A673 (cell line): ENCODE measurements around the gene DHRS12. TPM values are rescaled to one million over a fixed set of nuclear protein-coding genes. Genes with fewer than 3 reads are reported as not detected.

ENCODE experiments used
- Bru-seq: library from RNA; stranded (reverse); fragments of 400-500 nt; gene quantifications from one replicate; lab custom pipeline; 2021; lab: Mats Ljungman, UMichigan
- BruChase-seq, 2 experiments: library from RNA; stranded (reverse); fragments of 400-500 nt; gene quantifications; one replicate each; lab custom pipeline; 2021; lab: Mats Ljungman, UMichigan
- BruUV-seq: library from RNA; stranded (reverse); fragments of 400-500 nt; replicated peaks from 2 replicates; lab custom pipeline; 2021; lab: Mats Ljungman, UMichigan
- CTCF ChIA-PET: fragments of 300-600 bp; sonication (Branson Sonifier 250); formaldehyde crosslinking; loops from one replicate; lab custom pipeline; 2022; ENCODE audit warnings: antibody characterized with exemption; lab: Charles Lee
- POLR2A ChIA-PET: fragments of 300-600 bp; sonication (Branson Sonifier 250); formaldehyde crosslinking; loops from one replicate; lab custom pipeline; 2022; ENCODE audit warnings: antibody characterized with exemption; ENCODE audit not compliant: low non-redundant PET; lab: Charles Lee
- DNase-seq: peaks from one replicate; pipeline ENCODE4 v3.0.0-alpha.2; 2015; ENCODE audit warnings: low spot score
- H3K27ac ChIP-seq: fragments of 200-600 bp; sonication (generic); 2 replicates; pipeline ENCODE4 v1.5.1; 2016; ENCODE audit warnings: mixed run types, low read depth, mild to moderate bottlenecking, mixed read lengths, antibody characterized with exemption, low read length; ENCODE audit not compliant: poor library complexity, severe bottlenecking
- H3K27me3 ChIP-seq: fragments of 200-600 bp; sonication (generic); replicated peaks from 2 replicates; pipeline ENCODE4 v1.6.1; 2017; ENCODE audit warnings: mixed run types, low read depth, mild to moderate bottlenecking, mixed read lengths, antibody characterized with exemption, low read length; ENCODE audit not compliant: insufficient read depth, poor library complexity
- H3K36me3 ChIP-seq: fragments of 200-600 bp; sonication (generic); 2 replicates; pipeline ENCODE4 v1.6.1; 2016; ENCODE audit warnings: mixed run types, mild to moderate bottlenecking, mixed read lengths, antibody characterized with exemption, low read length; ENCODE audit not compliant: insufficient read depth, poor library complexity, severe bottlenecking
- H3K4me1 ChIP-seq: fragments of 200-600 bp; sonication (generic); 2 replicates; pipeline ENCODE4 v1.6.1; 2017; ENCODE audit warnings: mixed run types, mild to moderate bottlenecking, mixed read lengths, antibody characterized with exemption, low read length; ENCODE audit not compliant: insufficient read depth, poor library complexity, severe bottlenecking
- H3K4me3 ChIP-seq: fragments of 200-600 bp; sonication (generic); 2 replicates; pipeline ENCODE4 v1.5.1; 2016; ENCODE audit warnings: low read depth, mixed run types, mild to moderate bottlenecking, mixed read lengths, low read length; ENCODE audit not compliant: poor library complexity, severe bottlenecking
- H3K9me3 ChIP-seq: fragments of 200-600 bp; sonication (generic); 2 replicates; pipeline ENCODE4 v1.6.1; 2016; ENCODE audit warnings: mixed run types, low read depth, mild to moderate bottlenecking, mixed read lengths, antibody characterized with exemption, low read length; ENCODE audit not compliant: poor library complexity, severe bottlenecking
- CTCF ChIP-seq: fragments of 300-800, 200-600 bp; sonication (generic); conservative IDR thresholded peaks from 2 replicates; pipeline ENCODE4 v1.5.1; 2017; ENCODE audit warnings: low read depth, mild to moderate bottlenecking, antibody characterized with exemption, low read length, moderate library complexity, mixed read lengths
- EZH2 ChIP-seq: fragments of 200-600 bp; sonication (generic); IDR thresholded peaks from 2 replicates; pipeline ENCODE4 v1.6.1; 2017; ENCODE audit warnings: borderline replicate concordance, low read depth, mild to moderate bottlenecking, mixed read lengths, antibody characterized with exemption, low read length; ENCODE audit not compliant: poor library complexity, severe bottlenecking
- intact Hi-C: fragments of 100-400 bp; cut with micrococcal nuclease; formaldehyde crosslinking; loops from one replicate; pipeline ENCODE4 v1.10.0; 2022; ENCODE audit not compliant: unreplicated experiment
- long read RNA-seq: library from polyadenylated mRNA; stranded (forward); transcript quantifications from one replicate; pipeline ENCODE4 v2.0.0, GENCODE V29; 2022
- total RNA-seq: library from RNA; stranded (reverse); gene quantifications from 2 replicates; pipeline ENCODE4 v1.2.3, GENCODE V29; 2021

Gene DHRS12
- total RNA-seq (2.8 and 3.1 TPM in 2 replicates), Bru-seq, nascent RNA (percentile 31 among the genes with signal in this experiment), BruChase-seq, experiment 1, labeled RNA remaining after a 2-hour chase (percentile 36 among the genes with signal in this experiment), BruChase-seq, experiment 2, labeled RNA remaining after a 6-hour chase (percentile 39 among the genes with signal in this experiment)
- long read RNA-seq, partial matches to known transcripts: 1 of 6 reads
- long read RNA-seq, other reads (novel, unspliced or antisense): 4 of 6 reads

GRCh38 chr13:51803422-51804294, at the start of gene DHRS12:
Gene DHRS12, minus strand, starts transcription at chr13:51804163. Its CDS starts 4,504 bp downstream, at chr13:51799659.
- CTCF ChIA-PET: no interaction called here
- Histone ChIP-seq H3K36me3 (no peaks in the 10 kb centered on the region), H3K27me3 (no peaks in the 10 kb centered on the region), H3K9me3 (no peaks in the 10 kb centered on the region), H3K4me1 (peaks cover 21% of the 10 kb centered on the region), H3K4me3 (peak within 1 kb of the TSS; percentile 69), H3K27ac (peak within 1 kb of the TSS; percentile 96)
- intact Hi-C loops: loop anchor here (1.0 to 10.0 kb wide), 2 partner anchors 16 to 659 kb away; no protein-coding TSS in a partner anchor
- POLR2A ChIA-PET: no interaction called here
- no TSS peak for BruUV-seq
- TF ChIP-seq EZH2 (no peak), CTCF (no peak)
- DNase-seq: peak; percentile 93

GRCh38 chr13:51849145-51850101, 45.5 kb upstream of the DHRS12 start:
- intact Hi-C loops: no loop called here
- no TSS peak for BruUV-seq
- Histone ChIP-seq H3K4me1 (peaks cover 8% of the 10 kb centered on the region), H3K27ac (no peak overlapping the region), H3K9me3 (no peaks in the 10 kb centered on the region), H3K4me3 (no peak overlapping the region), H3K36me3 (no peaks in the 10 kb centered on the region), H3K27me3 (no peaks in the 10 kb centered on the region)
- TF ChIP-seq EZH2 (no peak), CTCF (peak; percentile 83)
- DNase-seq: peak; percentile 59
- ChIA-PET POLR2A (no interaction called here), CTCF (no interaction called here)

GRCh38 chr13:51848674-51849073, 44.7 kb upstream of the DHRS12 start:
- intact Hi-C loops: no loop called here
- Histone ChIP-seq H3K4me1 (peaks cover 8% of the 10 kb centered on the region), H3K36me3 (no peaks in the 10 kb centered on the region), H3K9me3 (no peaks in the 10 kb centered on the region), H3K27me3 (no peaks in the 10 kb centered on the region), H3K4me3 (no peak overlapping the region), H3K27ac (no peak overlapping the region)
- CTCF ChIA-PET: interaction anchor here (0.5 kb wide), 1 partner anchor 214 kb away, joined by 3 read pairs; no protein-coding TSS in a partner anchor
- no peak for DNase-seq
- no TSS peak for BruUV-seq
- POLR2A ChIA-PET: no interaction called here
- no peak for TF ChIP-seq CTCF
- TF ChIP-seq EZH2: no peak
